HG03280 (cell line): ENCODE results near the gene ALG14.

Experiments
- ATAC-seq: cut with Tn5 transposase; IDR thresholded peaks from one replicate; pipeline ENCODE4 v1.9.1; 2021; ENCODE audit warnings: mild to moderate bottlenecking, moderate library complexity; ENCODE audit not compliant: unreplicated experiment

The ALG14 gene

DNA sequence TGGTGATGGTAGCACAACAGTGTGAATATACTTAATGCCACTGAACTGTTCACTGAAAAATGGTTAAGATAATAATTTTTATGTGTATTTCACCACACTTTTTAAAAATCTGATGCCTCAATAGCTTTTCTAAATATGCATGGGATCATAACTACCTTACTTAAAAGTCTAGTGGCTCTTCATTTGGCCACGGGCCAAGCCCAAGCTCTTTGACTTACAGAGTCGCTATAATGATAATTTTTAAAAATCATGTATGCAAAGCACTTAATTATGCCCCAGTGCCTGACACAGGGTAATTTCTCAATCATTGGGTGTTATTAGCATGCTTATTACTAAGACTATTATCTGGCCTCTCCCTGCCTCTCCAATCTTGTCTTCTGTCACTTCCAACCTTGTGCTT lies 138.2 kb downstream of the ALG14 start:
- ATAC-seq = no peak

DNA sequence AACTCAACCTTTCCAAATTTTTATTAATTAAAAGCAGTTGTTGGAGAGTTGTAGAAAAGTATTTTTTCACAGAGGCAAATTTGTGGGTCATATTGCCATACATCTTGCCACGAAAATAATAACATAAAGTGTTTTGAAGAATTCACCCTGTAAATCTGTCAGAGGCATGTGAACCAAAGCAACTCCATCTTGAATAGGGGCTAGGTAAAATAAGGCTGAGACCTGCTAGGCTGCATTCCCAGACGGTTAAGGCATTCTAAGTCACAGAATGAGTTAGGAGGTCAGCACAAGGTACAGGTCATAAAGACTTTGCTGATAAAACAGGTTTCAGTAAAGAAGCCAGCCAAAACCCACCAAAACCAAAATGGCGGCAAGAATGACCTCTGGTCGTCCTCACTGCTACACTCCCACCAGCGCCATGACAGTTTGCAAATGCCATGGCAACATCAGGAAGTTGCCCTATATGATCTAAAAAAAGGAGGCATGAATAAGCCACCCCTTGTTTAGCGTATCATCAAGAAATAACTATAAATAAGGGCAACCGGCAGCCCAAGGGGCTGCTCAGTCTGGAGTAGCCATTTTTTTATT lies 141.4 kb downstream of the ALG14 start:
- no peak for ATAC-seq

DNA sequence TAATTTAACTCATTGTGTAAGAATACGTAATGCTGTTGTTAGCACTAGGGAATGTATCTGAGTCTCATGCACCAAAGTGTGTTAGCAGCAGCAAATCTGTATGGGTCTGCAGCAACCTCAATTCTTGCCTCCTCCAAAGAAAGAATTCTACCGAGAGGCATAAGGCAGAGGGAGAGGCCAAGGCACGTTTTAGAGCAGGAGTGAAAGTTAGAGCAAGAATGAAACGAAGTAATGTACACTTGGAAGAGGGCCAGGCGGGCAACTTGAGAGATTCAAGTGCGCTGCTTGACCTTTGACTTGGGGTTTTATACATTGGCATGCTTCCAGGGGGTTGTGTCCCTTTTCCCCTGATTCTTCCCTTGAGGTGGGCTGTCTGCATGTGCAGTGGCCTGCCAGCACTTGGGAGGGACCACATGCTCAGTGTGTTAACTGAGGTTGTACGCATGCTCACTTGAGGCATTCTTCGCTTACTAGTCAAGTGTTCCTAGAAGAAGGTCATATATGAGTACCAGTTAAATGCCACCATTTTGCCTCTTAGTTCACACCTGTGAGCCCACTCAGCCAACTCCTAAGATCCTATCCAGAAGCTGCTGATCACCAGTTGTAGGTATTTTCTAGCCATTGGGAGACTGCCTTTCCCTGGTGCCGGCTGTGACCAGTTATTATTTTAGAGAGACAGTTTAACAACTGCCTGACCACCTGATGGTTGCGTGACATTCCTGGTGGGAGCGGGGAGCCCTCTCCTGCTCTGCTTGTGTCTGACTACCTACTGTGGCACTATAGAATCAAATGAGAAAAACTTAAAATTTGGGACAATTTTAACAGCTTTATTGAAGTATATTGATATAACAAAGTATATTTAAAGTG lies 143.2 kb downstream of the ALG14 start:
- ATAC-seq = no peak

- no peak for ATAC-seq
Measured at GRCh38 chr1:94928293-94928939, 144.3 kb downstream of the ALG14 start.

DNA sequence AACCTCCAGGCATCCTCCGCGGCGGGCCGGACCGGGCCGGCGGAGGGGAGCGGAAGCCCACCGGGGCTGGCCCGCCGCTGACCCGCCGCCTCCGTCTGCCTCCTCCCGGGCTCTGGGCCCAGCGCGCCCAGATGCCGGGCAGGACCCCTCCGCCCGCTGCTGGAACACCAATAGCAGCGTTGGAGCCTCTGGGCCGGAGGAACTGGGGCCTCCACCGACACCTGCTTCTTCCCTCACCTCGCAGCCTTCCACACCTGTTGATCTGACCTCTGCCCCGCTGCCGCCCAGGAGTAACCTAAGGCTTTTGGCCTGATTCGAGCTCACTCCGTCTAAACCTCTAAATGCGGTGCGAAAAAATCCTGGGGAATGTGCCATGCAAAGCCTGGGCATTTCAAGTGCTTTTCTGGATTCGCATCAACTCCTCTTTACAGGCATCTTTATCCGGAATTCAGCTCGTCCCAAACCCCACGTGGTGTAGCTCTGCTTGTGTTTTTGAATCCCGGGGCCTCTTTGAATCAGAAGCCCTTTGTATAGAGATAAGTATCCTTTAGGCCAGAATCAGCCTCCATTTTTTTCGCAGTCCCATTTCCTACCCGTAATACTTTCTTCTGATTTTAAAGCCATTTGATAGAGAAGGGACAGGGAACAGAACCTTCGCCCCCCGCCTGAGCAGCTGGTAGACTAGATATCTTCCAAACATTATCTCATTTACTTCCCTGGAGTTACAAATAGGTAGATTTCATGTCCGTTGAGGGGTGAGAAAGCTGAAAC lies 145.2 kb downstream of the ALG14 start:
- no peak for ATAC-seq

- peak; percentile 61 for ATAC-seq
Measured at GRCh38 chr1:94926915-94927404, 145.8 kb downstream of the ALG14 start, which contains the start of gene CNN3. Gene CNN3, minus strand, starts transcription at chr1:94927110. Its CDS starts 216 bp downstream, at chr1:94926894.

DNA sequence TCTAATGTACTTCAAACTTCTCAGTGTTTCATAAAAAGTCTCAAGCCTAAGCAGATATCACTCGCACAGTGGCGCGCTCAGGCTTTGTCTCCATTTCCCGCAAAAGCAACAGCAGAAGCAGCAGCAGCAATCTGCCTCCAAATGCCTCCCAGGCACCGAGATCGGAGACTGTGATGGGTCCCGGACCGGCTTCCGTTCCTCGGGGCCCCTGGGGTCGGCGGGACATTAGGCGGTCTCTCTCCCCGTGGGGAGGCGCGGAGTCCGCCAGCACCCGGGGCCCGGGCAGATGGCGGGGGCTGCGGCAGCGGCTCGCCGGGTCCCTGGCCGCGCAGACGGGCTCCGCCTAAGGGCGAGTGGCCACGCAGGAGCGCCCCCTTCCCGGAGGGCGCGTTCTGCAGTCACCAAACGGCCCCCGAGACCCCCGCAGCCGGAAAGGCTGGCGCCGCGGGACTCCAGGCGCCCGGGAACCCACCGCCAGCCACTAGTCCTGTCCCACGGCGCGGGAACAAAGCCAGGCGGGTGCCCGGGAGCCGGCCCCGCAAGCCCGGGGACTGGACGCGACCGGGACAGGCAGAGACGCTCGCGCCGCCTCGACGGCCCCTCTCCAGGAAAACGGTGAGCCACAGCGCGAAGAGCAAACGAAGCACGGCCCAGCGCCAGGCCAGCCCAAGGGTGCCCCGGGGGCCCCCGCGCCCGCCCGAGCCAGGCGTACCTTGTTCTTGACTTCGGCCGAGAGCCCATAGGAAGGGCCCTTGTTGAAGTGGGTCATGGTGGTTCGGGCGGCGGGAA lies 146.4 kb downstream of the ALG14 start:
- peak; percentile 33 for ATAC-seq

DNA sequence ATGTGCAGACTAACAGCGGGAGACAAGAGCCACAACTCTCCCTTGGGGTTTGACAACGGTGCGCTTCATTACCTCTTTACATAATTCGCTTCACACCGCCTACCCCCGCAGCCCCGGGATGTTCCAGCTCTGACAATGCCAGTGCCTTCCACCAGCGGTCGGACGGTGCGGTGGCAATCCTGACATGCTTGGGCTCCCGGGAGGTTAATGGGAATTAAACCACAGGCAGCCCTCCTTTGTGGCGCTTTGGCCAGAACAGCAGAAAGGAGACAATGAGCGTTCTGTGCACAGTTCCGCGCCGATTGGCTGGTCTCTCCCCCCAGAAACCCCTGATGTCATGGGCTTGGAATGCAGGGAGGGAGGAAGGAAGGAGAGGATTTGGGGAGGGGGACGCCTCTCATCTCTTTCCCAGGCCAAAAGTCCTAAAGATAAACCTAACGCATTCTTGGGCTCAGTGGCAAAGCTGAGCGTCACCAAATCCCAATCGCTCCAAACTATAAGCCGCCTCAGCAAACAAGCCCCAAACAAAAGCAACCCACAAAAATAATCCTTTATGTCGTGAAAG lies 147.1 kb downstream of the ALG14 start:
- ATAC-seq = no peak

DNA sequence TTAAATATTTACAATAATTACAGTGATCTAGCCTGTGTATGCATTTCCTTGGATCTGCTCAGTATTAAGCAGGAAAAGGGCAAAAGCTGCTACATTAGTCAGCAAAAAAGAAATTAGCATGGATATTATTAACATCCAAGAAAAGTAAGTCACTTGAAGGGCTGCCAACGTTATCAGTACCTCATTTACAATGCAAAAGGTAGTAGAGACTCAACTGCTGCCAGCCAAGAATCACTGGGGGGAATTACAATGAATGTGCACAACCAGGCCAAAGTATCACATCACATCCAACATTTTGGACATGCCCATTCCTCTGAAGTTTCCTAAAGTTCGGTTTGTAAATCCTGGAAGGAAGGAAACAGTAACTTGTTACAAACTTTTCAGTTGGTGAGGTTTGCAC lies 147.7 kb downstream of the ALG14 start:
- ATAC-seq = no peak
